HuH-7 (cell line): ENCODE results near the gene LYAR.

Experiments
- DNase-seq: peaks from one replicate; pipeline ENCODE4 v3.0.0; 2011; ENCODE audit warnings: low spot score

Gene LYAR

GRCh38 chr4:4316150-4316495, 26.2 kb upstream of the LYAR start:
- no peak for DNase-seq

- no peak for DNase-seq
These were observed 25.7 kb upstream of the LYAR start for GRCh38 chr4:4315461-4316149.

- no peak for DNase-seq
These were observed 21.2 kb upstream of the LYAR start for GRCh38 chr4:4311193-4311592.

GRCh38 chr4:4308800-4309441, 19.0 kb upstream of the LYAR start:
- DNase-seq, result no peak

- DNase-seq, result no peak
These were observed 17.0 kb upstream of the LYAR start for GRCh38 chr4:4306920-4307319.

- no peak for DNase-seq
These were observed 12.5 kb upstream of the LYAR start for GRCh38 chr4:4302416-4302815.

- DNase-seq, result no peak
These were observed 12.0 kb upstream of the LYAR start for GRCh38 chr4:4302001-4302400.

GRCh38 chr4:4299006-4299405, 9.1 kb upstream of the LYAR start:
- DNase-seq, result no peak

GRCh38 chr4:4296283-4296846, 6.4 kb upstream of the LYAR start:
- no peak for DNase-seq

- no peak for DNase-seq
These were observed 3.3 kb upstream of the LYAR start for GRCh38 chr4:4293279-4293678.

GRCh38 chr4:4289597-4289940, 385 bp downstream of the LYAR start:
- DNase-seq, result no peak

GRCh38 chr4:4289055-4289454, 899 bp downstream of the LYAR start:
- no peak for DNase-seq

GRCh38 chr4:4288098-4288497, 1.9 kb downstream of the LYAR start:
- no peak for DNase-seq

GRCh38 chr4:4284827-4285618, 4.9 kb downstream of the LYAR start:
- DNase-seq, result peak; percentile 33

GRCh38 chr4:4281787-4282186, 8.2 kb downstream of the LYAR start:
- no peak for DNase-seq

- no peak for DNase-seq
These were observed 12.4 kb downstream of the LYAR start for GRCh38 chr4:4277531-4277930.

- DNase-seq, result no peak
These were observed 15.7 kb downstream of the LYAR start for GRCh38 chr4:4274226-4274625.

GRCh38 chr4:4271912-4272311, 18.0 kb downstream of the LYAR start:
- DNase-seq, result no peak

- DNase-seq, result no peak
These were observed 19.4 kb downstream of the LYAR start for GRCh38 chr4:4270529-4270928.

GRCh38 chr4:4269856-4270255, 20.1 kb downstream of the LYAR start:
- DNase-seq, result no peak

- DNase-seq, result no peak
These were observed 20.6 kb downstream of the LYAR start for GRCh38 chr4:4269331-4269731.

GRCh38 chr4:4268776-4269175, 21.2 kb downstream of the LYAR start:
- no peak for DNase-seq

GRCh38 chr4:4267981-4268380, 22.0 kb downstream of the LYAR start:
- no peak for DNase-seq
